ENCODE results near the gene VPS25.

DNA sequence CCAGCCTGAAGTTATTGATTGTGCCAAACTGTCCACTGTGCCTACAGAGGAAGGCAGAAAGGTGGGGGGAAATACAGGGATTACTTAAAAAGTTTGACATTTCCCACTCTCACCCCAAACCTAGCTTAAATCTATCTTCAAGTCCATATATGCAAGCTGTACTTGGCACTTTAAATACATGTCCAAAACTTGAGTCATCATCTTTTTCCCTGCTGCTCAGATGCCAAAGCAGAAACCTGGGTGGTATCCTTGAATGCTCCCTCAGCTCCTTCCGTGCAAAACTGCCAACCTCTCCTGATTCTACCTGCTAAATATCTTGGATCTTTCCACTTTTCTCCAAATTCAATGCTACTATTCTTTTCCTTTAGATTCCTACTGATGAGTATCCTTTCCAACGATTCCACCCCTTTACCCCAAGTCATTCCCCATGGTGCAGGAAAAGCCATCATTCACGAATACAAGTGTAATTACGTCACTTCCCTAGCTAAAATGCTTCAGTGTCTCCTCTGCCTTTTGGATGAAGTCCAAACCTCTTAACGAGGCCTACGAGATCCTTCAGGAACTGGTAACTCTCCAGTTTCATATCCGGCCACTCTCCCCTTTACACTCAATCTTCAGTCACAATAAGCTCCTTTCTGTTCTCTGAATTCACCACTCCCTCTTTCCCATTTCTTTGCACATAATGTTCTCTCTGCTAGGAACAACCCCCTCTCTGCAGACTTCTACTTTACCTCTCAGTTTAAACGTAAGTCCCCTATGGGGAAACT is 41.6 kb downstream of the VPS25 start:
- no peak for TF ChIP-seq FOXA1 (IDR thresholded peaks at IDR 0.05)
- TF ChIP-seq ARNT (IDR thresholded peaks at IDR 0.05): no peak
- no peak for TF ChIP-seq FOXM1 (IDR thresholded peaks at IDR 0.05; ENCODE audit: borderline replicate concordance)
- TF ChIP-seq NFRKB (IDR thresholded peaks at IDR 0.05): no peak
- TF ChIP-seq CTBP1 (IDR thresholded peaks at IDR 0.05; ENCODE audit: borderline replicate concordance): no peak
- TF ChIP-seq ZNF384 (IDR thresholded peaks at IDR 0.05): no peak
